Upper lobe of left lung (tissue), 6 donors: ENCODE measurements around the gene ZC3H18. TPM values are rescaled to one million over a fixed set of nuclear protein-coding genes. Genes with fewer than 3 reads are reported as not detected.

Source experiments
- ATAC-seq, 2 donors: fragments of 200-7000 bp; cut with Tn5 transposase; one replicate each; pipeline ENCODE4 v1.9.1; 2022; ENCODE audit warnings: mild to moderate bottlenecking in 2 of 2, moderate library complexity in 2 of 2; ENCODE audit not compliant: low FRiP score in 2 of 2
- DNase-seq, 2 donors: peaks; one replicate each; pipeline ENCODE4 v3.0.0-alpha.2; 2019 to 2020
- H3K27ac ChIP-seq, 4 donors: fragments of 200-600 bp; sonication (generic); one replicate each; pipeline ENCODE4 v1.5.1; 2016 to 2019
- H3K27me3 ChIP-seq, 4 donors: fragments of 200-600 bp; sonication (generic); one replicate each; pipeline ENCODE4 v1.5.1; 2017 to 2019
- H3K36me3 ChIP-seq, 4 donors: fragments of 200-600 bp; sonication (generic); one replicate each; pipeline ENCODE4 v1.5.1; 2016 to 2019
- H3K4me1 ChIP-seq, 4 donors: fragments of 200-600 bp; sonication (generic); one replicate each; pipeline ENCODE4 v1.5.1; 2018 to 2019
- H3K4me3 ChIP-seq, 4 donors: fragments of 200-600 bp; sonication (generic); one replicate each; pipeline ENCODE4 v1.5.1; 2017 to 2019; ENCODE audit warnings: mild to moderate bottlenecking in 2 of 4, moderate library complexity in 1 of 4
- H3K9me3 ChIP-seq, 4 donors: fragments of 200-600 bp; sonication (generic); one replicate each; pipeline ENCODE4 v1.5.1; 2018 to 2019
- CTCF ChIP-seq, 6 experiments: fragments of 450-650 bp in 4 of 6; fragments of 200-600 bp in 2 of 6; sonication (generic) in 2 of 6; IDR thresholded peaks; one replicate each; pipeline ENCODE4 v1.5.1; 2016 to 2019; ENCODE audit warnings: antibody characterized with exemption in 6 of 6
- EP300 ChIP-seq, 4 donors: sonication (generic); formaldehyde crosslinking; IDR thresholded peaks; one replicate each; pipeline ENCODE4 v1.5.1; 2017; ENCODE audit warnings: antibody characterized with exemption in 4 of 4, control low read depth in 2 of 4
- POLR2A ChIP-seq, 4 donors: fragments of 450-650 bp; IDR thresholded peaks; one replicate each; pipeline ENCODE4 v1.5.1; 2016 to 2017; ENCODE audit warnings: antibody characterized with exemption in 4 of 4, mild to moderate bottlenecking in 2 of 4
- POLR2AphosphoS5 ChIP-seq, 2 donors: sonication (generic); formaldehyde crosslinking; IDR thresholded peaks; one replicate each; pipeline ENCODE4 v1.5.1; 2017; ENCODE audit warnings: antibody characterized with exemption in 2 of 2
- WGBS, 2 donors: methylation state at CpG; one replicate each; pipeline ENCODE4 v1.1.5; 2017 to 2018; 5-methylcytosine and 5-hydroxymethylcytosine counted together
- total RNA-seq, 6 donors: library from RNA; depleted of rRNA in 4 of 6; stranded (reverse); fragments of >200 nt in 4 of 6; gene quantifications; one replicate each; pipeline versions ENCODE4 v1.1.0 to v1.2.1, GENCODE V29; 2016 to 2021
- donor health status: DM: no; HTN: no; CAD: no; lungs with moderate emphysema.
- donor health status: DM: no; HTN: yes; CAD: no; lungs with severe emphysema.

The ZC3H18 gene
- total RNA-seq, 6 donors from 2014 or later = 22.0 to 74.4 (median 45.5) TPM

- Histone ChIP-seq H3K4me1 (peaks cover 8 to 10% (median 9%) of the 10 kb centered on the region in 4 donors), H3K9me3 (no peaks in the 10 kb centered on the region), H3K36me3 (no peaks in the 10 kb centered on the region), H3K27ac (no peak overlapping the region), H3K4me3 (no peak overlapping the region), H3K27me3 (peaks cover 0 to 4% (median 0%) of the 10 kb centered on the region in 4 donors)
- DNase-seq = no peak
- WGBS, 2 donors = 68 to 75% methylated on average over 15 to 21 of the region's 22 CpGs
- ATAC-seq = no peak
- TF ChIP-seq CTCF (IDR thresholded peaks at IDR 0.05) (no peak), POLR2AphosphoS5 (IDR thresholded peaks at IDR 0.05) (no peak), EP300 (IDR thresholded peaks at IDR 0.05) (no peak), POLR2A (IDR thresholded peaks at IDR 0.05) (no peak)
These were observed 9.3 kb upstream of the ZC3H18 start for GRCh38 chr16:88560714-88561484.

GRCh38 chr16:88561485-88562359 is 8.5 kb upstream of the ZC3H18 start:
- H3K27ac ChIP-seq = no peak overlapping the region
- ATAC-seq = peak; percentile 78 to 86
- no peaks in the 10 kb centered on the region for H3K36me3 ChIP-seq
- peaks cover 0 to 4% (median 0%) of the 10 kb centered on the region in 4 donors for H3K27me3 ChIP-seq
- peaks cover 8 to 10% (median 9%) of the 10 kb centered on the region in 4 donors for H3K4me1 ChIP-seq
- peak in 1 of 2 donors; percentile 38 for DNase-seq
- TF ChIP-seq CTCF (IDR thresholded peaks at IDR 0.05) (peak; percentile 47 to 68 (median 62)), POLR2AphosphoS5 (IDR thresholded peaks at IDR 0.05) (no peak)
- no peaks in the 10 kb centered on the region for H3K9me3 ChIP-seq
- H3K4me3 ChIP-seq = peak overlapping the region in 2 of 4 donors; percentile 23 to 29
- 27 to 41% methylated on average over 16 to 23 of the region's 24 CpGs for WGBS, 2 donors

GRCh38 chr16:88566158-88566557 is 4.0 kb upstream of the ZC3H18 start:
- 55 to 68% methylated on average over 6 of the region's 6 CpGs for WGBS, 2 donors
- no peak for TF ChIP-seq POLR2AphosphoS5 (IDR thresholded peaks at IDR 0.05)
- no peak for TF ChIP-seq EP300 (IDR thresholded peaks at IDR 0.05)
- TF ChIP-seq POLR2A (IDR thresholded peaks at IDR 0.05) = no peak
- no peak for TF ChIP-seq CTCF (IDR thresholded peaks at IDR 0.05)
- H3K27me3 ChIP-seq = no peaks in the 10 kb centered on the region
- H3K27ac ChIP-seq = no peak overlapping the region
- peaks cover 13 to 22% (median 15%) of the 10 kb centered on the region in 4 donors for H3K4me1 ChIP-seq
- no peak overlapping the region for H3K4me3 ChIP-seq
- no peaks in the 10 kb centered on the region for H3K9me3 ChIP-seq
- H3K36me3 ChIP-seq = no peaks in the 10 kb centered on the region
- no peak for DNase-seq
- no peak for ATAC-seq

GRCh38 chr16:88568710-88569613 is 1.2 kb upstream of the ZC3H18 start:
- Histone ChIP-seq H3K27me3 (no peaks in the 10 kb centered on the region), H3K27ac (peak overlapping the region in 2 of 4 donors; percentile 82 to 86), H3K36me3 (peaks cover 0 to 12% (median 3%) of the 10 kb centered on the region in 4 donors), H3K4me1 (peaks cover 21 to 34% (median 23%) of the 10 kb centered on the region in 4 donors), H3K9me3 (no peaks in the 10 kb centered on the region), H3K4me3 (peak overlapping the region in 3 of 4 donors; percentile 80 to 91 (median 90))
- DNase-seq = no peak
- TF ChIP-seq EP300 (IDR thresholded peaks at IDR 0.05) (no peak), POLR2AphosphoS5 (IDR thresholded peaks at IDR 0.05) (no peak), CTCF (IDR thresholded peaks at IDR 0.05) (no peak), POLR2A (IDR thresholded peaks at IDR 0.05) (no peak)
- WGBS, 2 donors = 86 to 91% methylated on average over 10 to 18 of the region's 18 CpGs
- ATAC-seq = no peak
